NCI-H146 treated with DMSO at 0.1 percent for 48 hours (cell line): ENCODE measurements around the gene SMYD3.
A peak's percentile ranks its signal among the peaks of the same experiment; 100 is the strongest.
"Not testable (repeated sequence)": the region's sequence is repeated elsewhere in the genome, so short reads cannot be mapped to it uniquely, and the experiment has no call there.

Experiments used
- DNase-seq: peaks from one replicate; lab custom pipeline; 2025; ENCODE audit not compliant: unreplicated experiment; lab: John Stamatoyannopoulos, UW

Gene SMYD3

DNA sequence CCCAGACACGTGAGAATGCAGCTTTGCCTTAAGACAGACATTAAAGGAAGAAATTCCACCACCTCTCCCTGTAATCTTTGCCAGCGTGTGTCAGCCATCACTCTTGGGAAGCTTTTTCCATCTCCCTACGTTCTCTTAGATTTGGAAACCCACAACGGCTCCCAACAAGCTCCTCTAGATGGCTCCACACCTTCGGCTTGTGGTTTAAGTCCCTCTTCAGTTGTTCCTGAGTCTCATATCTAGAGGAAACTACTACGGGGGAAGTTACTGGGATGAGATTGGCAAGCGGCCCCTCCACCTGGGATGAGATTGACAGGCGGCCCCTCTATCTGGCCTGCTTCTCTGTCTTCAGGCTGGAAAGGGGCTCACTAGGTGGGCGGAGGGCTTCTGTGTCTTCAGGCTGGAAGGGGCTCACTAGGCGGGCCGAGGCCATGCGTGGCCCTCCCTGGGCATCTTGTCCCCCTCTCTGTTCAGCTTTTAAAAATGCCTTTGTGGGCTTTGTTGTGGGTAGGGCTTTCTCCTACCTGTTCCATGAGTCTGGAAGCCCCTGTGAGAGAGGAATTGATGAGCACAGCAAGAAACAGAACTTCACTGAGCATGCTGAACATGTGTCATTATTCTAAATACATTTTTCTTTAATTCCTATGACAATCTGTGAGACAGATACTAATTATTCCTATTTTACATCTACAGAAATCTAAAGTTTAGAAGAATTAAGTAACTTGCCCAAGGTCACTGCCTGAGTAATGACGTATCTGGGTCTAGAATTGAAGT lies 681.8 kb downstream of the SMYD3 start:
- no peak for DNase-seq

DNA sequence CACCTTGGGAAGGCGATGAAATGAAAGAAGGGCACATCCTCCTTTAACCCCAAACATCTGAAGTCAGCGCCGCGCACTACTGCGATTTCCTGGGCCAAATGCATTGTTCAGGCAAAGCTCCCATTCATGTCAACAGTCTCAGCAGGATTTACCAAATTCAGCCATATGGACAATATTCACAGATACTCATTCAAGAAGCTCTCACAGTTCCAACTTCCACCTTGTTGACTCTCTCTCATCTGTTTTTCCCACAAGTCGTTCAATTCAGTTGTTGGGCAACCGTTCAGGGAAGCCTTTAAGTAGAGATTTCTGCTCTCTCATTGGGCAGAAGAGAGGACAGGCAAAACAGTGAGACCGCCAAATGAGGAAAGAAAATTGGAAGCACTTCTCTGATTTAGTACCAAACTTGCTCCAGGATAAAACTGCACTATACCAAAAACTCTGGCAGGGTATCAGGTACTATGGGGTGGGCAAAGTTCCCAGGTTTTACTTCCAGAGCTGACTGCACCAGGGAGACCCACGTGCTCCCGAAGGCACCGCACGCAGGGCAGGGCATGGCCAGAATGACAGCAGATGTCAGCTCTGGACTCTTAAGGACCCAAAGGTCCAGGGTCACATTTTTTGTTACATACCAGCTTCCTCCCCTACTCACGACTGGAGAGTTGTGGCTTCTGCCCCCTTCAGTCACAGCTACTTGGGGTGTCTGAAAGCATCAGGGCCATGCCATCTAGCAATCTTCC lies 683.5 kb downstream of the SMYD3 start:
- no peak for DNase-seq

DNA sequence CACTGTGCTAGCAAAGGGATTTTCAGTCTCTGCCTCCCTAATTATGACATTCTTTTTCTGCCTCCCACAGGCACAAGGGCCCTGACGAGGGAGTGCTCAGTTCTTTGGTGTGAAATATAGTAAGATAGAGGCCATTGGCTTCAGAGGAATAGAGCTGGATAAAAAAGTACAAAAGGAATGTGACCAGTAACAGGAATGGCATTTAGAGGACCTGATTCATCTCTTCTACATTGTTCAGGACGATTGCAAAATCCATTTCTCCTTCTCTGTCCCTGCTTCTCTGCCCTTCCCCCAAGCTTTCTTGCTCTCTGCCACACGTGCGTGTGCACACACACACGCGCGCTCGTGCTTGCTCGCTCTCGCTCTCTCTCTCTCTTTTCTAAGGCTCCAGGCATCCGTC lies 684.1 kb downstream of the SMYD3 start:
- DNase-seq, result no peak

DNA sequence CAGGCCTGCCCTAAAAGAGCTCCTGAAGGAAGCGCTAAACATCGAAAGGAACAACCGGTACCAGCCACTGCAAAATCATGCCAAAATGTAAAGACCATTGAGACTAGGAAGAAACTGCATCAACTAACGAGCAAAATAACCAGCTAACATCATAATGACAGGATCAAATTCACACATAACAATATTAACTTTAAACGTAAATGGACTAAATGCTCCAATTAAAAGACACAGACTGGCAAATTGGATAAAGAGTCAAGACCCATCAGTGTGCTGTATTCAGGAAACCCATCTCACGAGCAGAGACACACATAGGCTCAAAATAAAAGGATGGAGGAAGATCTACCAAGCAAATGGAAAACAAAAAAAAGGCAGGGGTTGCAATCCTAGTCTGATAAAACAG lies 688.7 kb downstream of the SMYD3 start:
- DNase-seq, result not testable (repeated sequence)

DNA sequence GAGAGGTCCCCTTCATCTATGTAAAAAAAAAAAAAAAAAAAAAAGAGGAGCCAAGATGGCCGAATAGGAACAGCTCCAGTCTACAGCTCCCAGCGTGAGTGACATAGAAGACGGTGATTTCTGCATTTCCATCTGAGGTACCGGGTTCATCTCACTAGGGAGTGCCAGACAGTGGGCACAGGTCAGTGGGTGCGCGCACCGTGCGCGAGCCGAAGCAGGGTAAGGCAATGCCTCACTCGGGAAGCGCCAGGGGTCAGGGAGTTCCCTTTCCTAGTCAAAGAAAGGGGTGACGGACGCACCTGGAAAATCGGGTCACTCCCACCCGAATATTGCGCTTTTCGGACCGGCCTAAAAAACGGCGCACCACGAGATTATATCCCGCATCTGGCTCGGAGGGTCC lies 690.6 kb downstream of the SMYD3 start:
- not testable (repeated sequence) for DNase-seq

DNA sequence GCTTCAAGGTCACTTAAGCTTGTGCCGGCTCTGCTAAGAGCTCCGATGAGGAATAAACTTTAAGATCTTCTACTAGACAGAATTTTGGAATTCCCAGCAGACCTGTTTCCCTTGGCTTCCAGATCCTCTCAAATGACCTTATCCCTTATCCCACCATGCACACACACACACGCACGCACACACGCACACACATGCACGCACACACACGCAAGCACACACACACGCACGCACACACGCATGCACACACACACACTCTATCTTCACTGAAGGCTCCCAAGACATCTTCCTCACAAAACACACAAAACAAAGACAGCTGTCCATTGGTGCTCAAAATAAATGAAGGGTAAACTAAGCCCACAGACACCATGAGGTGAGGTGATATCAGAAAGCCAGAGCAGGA lies 692.4 kb downstream of the SMYD3 start:
- no peak for DNase-seq

DNA sequence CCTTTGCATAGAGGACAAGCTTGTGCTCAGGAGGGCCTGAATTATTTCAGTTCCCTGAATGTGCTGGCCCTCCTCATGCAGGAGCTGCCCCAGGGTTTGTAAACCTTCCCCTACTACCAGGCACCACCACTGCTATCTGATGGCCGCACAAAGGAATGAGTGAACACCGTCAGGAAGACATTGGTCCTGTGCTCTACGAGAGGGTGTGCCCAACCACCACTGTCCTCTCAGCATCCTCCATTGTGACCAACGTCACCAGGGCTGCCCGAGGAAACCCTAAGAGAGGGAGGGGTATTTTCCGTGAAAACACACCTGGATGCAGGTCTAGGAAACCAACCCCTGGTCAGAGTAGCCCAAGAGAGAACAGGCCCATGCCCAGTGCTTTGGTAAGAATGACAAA lies 694.8 kb downstream of the SMYD3 start:
- DNase-seq, result no peak

DNA sequence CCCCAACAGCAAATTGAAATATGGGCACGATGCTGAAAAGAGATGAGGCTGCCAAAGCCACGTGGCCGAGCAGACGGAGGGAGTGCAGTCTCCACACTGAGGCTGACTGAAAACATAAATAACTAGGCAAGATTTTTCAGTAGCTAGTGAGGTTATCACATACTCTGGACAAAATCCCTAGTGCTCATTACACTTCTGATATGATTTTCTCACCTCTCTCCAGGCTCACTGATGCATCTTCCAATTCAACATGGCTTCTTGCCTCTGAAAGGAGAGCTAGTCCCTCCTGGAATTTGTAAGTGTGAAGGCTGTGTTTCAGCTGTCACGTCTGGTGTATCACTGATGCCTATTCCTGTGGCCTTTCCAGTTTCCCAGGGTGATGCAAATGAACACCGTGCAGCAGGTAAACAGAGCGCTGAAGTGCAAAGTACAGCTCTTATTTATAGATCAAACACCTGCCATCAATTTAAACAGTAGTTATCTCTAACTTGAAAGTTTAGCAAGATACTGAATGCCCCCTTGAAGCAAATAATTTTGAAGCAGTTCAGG lies 696.2 kb downstream of the SMYD3 start:
- DNase-seq, result peak; percentile 92

DNA sequence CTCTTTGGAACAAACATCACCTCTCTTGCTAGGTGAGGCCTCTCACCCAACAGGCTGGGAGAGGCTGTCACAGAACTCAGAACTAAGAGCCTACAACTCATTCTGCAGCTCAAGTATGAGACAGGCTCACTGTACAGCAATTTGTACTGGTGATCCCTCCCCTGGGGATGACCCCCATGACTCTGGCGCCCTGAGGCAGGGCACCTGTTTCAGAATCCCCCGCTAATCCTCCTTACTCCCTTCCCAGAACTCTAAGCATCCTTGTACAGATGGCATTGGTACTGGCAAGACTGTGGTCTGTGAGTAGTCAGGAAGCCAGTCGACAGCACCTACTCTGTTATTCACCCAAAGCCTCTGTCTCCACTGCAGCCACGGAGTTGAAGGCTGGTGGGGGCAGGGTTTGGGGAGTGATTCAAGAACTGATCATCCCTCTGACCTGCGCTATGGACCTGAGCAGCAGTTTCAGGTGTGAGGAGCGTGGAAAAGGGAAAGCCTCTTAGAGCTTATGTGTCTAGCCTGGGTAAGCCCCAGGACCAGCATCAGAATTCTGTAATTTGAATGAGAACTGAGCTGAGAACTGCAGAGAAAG lies 696.8 kb downstream of the SMYD3 start:
- no peak for DNase-seq

DNA sequence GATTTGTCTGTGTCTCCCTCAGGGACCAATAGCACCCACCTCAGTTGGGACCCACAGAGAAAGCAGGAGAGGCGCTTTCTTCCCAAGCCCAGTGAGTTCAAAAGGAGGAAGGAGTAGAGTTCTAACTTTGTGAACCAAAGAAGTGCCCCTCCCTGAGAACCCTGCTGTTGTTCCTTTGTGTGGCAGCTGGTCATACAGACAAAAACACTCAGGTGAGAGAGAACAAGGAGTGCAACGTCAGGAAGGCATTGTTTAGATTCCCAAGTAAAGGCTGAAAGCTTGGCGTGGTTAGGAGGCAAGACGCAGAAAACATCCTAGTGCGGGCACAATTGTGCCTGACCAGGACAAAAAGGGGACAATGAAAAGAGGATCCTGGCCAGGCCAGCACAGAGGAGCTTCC lies 697.7 kb downstream of the SMYD3 start:
- peak; percentile 43 for DNase-seq

DNA sequence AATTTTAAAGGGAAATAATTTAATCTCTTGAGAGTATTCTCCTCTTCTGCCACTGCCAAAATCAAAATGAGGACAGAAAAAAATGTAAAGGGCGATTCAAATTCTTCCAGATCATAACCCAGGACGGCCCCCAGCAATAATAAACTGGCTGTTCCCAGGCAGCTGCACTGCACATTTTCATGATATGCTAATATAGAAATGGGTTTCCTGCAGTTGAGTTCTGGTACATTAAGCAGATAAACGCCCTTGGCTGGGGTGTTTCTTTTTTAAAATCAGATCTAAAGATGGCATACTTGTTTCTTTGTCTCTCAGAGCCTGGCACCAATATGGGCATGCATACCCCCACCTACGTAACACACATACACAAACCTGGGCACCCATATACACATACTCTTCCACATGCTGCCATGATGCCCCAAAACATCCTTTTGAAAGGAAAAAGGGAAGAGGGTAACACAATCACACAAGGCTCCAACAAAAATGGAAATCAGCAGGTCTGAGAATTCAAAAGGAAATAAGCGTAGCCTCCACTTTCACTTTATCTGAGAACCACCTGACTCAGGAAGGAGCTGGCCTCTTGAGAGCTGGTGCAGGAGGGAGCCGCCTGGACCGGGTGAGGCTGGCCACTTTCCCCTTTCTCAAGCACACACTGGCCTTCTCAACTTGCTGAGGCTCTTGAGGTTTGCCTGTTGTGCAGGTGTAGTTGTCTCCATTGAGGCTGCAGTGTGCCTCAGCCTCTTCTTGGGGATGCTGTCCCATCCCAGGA lies 698.9 kb downstream of the SMYD3 start:
- DNase-seq, result no peak

DNA sequence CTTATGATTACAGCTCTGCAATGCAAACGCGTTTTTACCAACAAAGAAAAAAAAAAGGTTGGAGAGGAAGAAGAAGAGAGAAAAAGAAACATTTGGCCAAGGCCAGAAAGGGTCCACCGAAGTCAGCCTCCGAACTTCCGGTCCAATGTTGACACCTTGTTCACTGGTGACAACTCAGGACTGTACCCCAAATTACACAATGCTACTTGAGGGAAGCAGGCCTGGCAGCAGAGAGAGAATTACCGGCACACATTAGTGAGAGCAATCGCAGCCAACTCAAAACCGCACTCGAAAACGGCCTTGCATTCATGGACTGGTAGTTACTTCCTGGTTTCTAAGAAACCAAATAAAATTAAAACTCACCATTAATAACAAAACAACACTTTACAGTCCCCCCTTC lies 699.8 kb downstream of the SMYD3 start:
- DNase-seq, result no peak

DNA sequence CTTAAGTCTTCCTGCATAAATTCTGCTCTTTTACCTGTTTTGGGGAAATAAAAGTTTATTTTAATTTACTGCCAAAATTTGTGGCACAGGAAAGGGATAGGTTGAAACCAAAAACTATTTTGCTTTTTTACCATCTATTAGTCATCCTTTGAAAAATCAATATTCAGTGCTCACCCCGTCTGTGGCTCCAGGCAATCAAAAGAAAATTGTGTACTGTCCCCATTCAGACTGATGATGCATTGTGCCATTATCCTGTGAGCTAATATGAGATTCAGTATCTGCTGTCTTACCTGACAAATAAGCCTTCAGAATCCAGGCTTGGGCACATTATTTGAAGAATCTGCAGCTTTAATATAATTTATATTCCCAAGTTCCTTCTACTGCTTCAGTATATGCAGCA lies 701.5 kb downstream of the SMYD3 start:
- DNase-seq, result peak; percentile 51

DNA sequence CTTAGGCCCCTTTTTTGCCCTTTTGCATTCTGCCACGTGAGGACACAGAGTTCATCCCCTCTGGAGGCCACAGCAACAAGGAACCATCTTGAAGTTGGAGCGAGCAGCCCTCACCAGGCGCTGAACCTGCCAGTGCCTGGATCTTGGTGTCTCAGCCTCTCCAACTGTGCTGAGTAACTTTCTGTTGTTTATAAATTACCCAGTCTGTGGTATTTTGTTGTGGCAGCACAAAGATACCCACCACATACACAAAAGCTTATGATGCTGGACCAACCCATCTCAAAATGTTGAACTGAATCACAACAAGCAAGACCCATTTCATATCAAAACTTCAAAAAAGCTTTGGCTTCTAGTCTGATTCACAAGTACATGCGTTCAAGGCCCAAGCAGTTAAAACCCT lies 702.4 kb downstream of the SMYD3 start:
- DNase-seq, result no peak

DNA sequence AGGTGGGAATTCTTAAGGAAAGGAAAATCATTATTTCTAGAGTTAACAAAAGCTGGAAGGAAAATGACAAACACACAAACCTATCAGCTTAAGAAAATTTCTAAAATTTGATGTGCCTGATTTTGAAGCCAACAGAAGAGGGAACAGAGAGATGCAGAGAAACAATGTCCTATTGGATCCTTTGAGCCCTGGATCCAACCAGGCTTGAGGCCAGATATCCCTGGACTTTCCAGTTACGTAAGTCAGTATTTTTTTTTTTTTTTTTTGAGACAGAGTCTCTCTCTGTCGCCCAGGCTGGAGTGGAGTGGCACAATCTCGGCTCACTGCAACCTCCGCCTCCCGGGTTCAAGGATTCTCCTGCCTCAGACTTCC lies 703.4 kb downstream of the SMYD3 start:
- no peak for DNase-seq

DNA sequence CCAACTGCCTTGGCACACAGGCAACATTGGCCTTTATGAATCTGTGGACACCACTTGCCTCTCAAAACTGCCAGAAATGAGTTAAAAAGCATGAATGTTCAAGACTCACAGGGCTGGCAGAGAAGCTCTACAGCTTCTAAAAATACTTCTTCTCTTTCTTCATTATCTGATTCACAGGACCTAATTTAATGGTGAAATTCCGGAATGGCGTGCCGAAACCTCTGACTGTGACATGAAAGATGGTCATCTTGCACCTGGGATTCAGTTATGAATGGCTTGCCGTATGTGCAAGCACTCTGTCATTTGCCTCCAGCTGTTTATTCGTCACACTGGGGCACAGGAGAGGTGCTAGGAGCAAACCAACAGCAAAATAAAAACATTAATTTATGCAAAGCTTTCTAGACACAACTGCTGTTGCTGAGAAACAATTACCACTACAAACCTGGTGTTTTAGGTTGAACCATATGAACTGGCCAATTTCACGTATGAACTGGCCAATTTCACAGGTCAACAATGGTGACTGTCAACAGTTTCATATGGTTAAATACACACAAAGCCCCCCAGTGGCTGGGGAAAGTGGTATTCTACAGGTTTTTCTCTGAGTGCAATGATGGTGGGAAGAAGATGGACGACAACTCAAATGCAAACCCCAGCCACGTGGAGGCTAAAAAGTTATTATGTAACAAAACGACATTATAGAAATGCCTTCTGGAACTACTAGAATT lies 704.0 kb downstream of the SMYD3 start:
- no peak for DNase-seq

DNA sequence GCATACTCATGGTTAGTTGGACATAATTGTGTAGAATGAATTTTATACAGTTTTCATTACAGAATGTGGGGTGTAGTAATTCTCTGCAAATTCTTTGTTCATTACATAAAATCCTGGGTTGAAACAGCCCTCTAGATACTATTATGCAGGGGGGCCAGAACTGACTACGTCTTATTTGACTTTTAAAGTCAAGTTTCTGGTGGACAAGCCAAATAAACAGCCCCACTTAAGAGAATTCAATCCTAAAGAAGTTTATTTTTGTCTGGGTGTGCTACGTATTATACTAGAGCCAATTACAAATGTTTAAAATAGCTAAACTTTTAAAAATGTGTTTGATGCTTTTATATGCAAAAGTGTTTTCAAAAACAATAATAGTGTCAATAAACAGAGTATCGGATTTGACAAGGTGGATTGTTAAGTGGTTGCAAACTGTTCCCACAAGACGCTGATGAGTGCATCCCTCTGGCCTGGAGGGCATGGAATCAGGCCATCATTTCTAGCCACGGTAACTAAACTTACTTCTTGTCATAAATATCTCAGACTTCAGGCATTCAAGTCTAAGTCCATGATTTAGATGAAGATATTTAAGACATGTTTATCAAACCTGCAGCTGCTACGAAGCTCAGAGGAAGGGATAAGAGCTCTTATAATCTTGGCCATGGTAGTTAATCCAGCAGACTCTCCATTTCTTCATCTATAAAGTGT lies 706.0 kb downstream of the SMYD3 start:
- no peak for DNase-seq

DNA sequence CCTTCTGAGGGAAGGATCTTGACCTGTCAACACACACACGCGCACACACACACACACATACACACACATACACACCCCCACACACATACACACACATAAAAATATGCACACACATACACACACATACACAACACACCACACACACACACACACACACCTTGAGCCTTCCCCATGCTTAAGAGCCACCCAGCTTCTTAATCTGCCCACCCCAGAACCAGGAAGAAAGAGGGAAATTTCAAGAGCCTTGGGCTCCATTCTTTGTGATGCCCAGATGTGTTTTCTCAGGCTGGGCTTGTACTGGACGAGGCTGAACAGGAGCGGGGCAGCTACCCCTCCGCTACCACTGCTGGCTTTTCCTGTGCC lies 708.7 kb downstream of the SMYD3 start:
- no peak for DNase-seq

DNA sequence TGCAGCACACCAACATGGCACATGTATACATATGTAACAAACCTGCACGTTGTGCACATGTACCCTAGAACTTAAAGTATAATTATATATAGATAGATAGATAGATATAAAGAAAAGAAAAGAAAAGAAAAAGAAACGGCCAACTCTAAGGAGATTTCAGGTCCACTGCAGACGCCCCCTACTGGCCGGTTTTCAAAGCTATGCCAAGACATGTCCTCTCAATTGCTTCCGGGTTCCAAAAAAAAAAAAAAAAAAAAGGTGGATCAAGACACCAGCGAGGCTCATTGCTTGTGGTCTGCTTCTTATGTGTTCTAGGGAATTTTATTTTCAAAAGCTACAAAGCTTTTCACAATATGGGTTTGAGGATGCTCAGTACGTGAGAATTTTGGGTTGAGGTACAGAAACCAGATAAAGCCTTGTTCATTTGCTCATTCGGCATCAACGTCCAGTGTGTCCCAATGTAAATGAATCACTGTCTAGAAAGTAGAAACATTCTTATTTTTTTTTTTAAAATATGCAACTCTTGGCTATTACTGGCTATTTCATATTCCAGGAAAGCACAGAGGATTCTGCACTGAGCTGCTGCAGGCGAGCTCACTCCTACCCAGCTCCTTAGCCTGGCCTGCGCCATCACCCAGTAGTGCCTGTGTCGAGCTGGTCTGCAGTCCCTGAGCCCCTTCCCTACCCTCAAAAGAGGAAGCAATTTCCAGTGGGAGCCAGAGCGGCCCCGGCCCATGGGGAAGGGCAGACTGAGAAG lies 709.3 kb downstream of the SMYD3 start:
- no peak for DNase-seq
